SK-N-SH treated with all-trans-retinoic acid at 6 μM for 48 hours (cell line): Measurements from ENCODE around the gene SLMAP.

Source experiments
- ATAC-seq: fragments of 200-7000 bp; cut with Tn5 transposase; 3 replicates; pipeline ENCODE4 v1.9.1; 2020; ENCODE audit warnings: mild to moderate bottlenecking, moderate library complexity
- ARNTL ChIP-seq: fragments of 450-650 bp; formaldehyde crosslinking; IDR thresholded peaks from 2 replicates; pipeline ENCODE4 v1.5.0; 2020; ENCODE audit warnings: low read depth, mild to moderate bottlenecking, moderate library complexity, borderline replicate concordance
- BACH2 ChIP-seq: fragments of 250-450 bp; sonication (Bioruptor Pico); IDR thresholded peaks from 2 replicates; pipeline ENCODE4 v1.9.0; 2021; ENCODE audit warnings: mild to moderate bottlenecking, borderline replicate concordance
- CREB5 ChIP-seq: fragments of 250-450 bp; sonication (Bioruptor Pico); IDR thresholded peaks from 2 replicates; pipeline ENCODE4 v1.5.1; 2020; ENCODE audit warnings: low read depth, mild to moderate bottlenecking, moderate library complexity
- CSDC2 ChIP-seq: fragments of 250-450 bp; sonication (Bioruptor Pico); IDR thresholded peaks from 2 replicates; pipeline ENCODE4 v1.5.0; 2020; ENCODE audit warnings: mild to moderate bottlenecking, moderate library complexity
- CSRNP3 ChIP-seq: fragments of 250-450 bp; sonication (Bioruptor Pico); IDR thresholded peaks from 2 replicates; pipeline ENCODE4 v1.5.1; 2021; ENCODE audit warnings: mild to moderate bottlenecking, moderate library complexity
- ISL1 ChIP-seq: fragments of 250-450 bp; sonication (Bioruptor Pico); IDR thresholded peaks from 2 replicates; pipeline ENCODE4 v2.1.2; 2022; ENCODE audit warnings: mild to moderate bottlenecking, moderate library complexity
- OSR1 ChIP-seq: fragments of 250-450 bp; sonication (Bioruptor Pico); IDR thresholded peaks from 2 replicates; pipeline ENCODE4 v1.8.0; 2022; ENCODE audit warnings: moderate library complexity, mild to moderate bottlenecking, inconsistent platforms
- PATZ1 ChIP-seq: fragments of 250-450 bp; sonication (Bioruptor Pico); IDR thresholded peaks from 2 replicates; pipeline ENCODE4 v1.8.0; 2020; ENCODE audit warnings: mild to moderate bottlenecking, moderate library complexity, borderline replicate concordance
- POU6F1 ChIP-seq: fragments of 250-450 bp; sonication (Bioruptor Pico); IDR thresholded peaks from 2 replicates; pipeline ENCODE4 v1.8.0; 2021; ENCODE audit warnings: low read depth, mild to moderate bottlenecking, moderate library complexity, borderline replicate concordance
- PPARA ChIP-seq: fragments of 250-450 bp; sonication (Bioruptor Pico); IDR thresholded peaks from 2 replicates; pipeline ENCODE4 v1.5.0; 2020; ENCODE audit warnings: mild to moderate bottlenecking, borderline replicate concordance
- SNAI2 ChIP-seq: fragments of 250-450 bp; sonication (Bioruptor Pico); IDR thresholded peaks from 2 replicates; pipeline ENCODE4 v1.5.0; 2020; ENCODE audit warnings: mild to moderate bottlenecking, moderate library complexity
- TCF4 ChIP-seq: fragments of 250-450 bp; sonication (Bioruptor Pico); IDR thresholded peaks from 2 replicates; pipeline ENCODE4 v1.8.0; 2021; ENCODE audit warnings: mild to moderate bottlenecking, moderate library complexity, borderline replicate concordance
- TOX ChIP-seq: fragments of 250-450 bp; sonication (Bioruptor Pico); IDR thresholded peaks from 2 replicates; pipeline ENCODE4 v1.8.0; 2021; ENCODE audit warnings: mild to moderate bottlenecking, moderate library complexity, borderline replicate concordance
- TSHZ2 ChIP-seq: fragments of 250-450 bp; sonication (Bioruptor Pico); IDR thresholded peaks from 2 replicates; pipeline ENCODE4 v1.5.0; 2020; ENCODE audit warnings: mild to moderate bottlenecking, moderate library complexity
- ZC3H10 ChIP-seq: fragments of 250-450 bp; sonication (Bioruptor Pico); IDR thresholded peaks from 2 replicates; pipeline ENCODE4 v1.5.1; 2021; ENCODE audit warnings: mild to moderate bottlenecking, moderate library complexity
- ZFP30 ChIP-seq: fragments of 450-650 bp; formaldehyde crosslinking; IDR thresholded peaks from 2 replicates; pipeline ENCODE4 v1.5.0; 2022; ENCODE audit warnings: mild to moderate bottlenecking, moderate library complexity
- ZNF565 ChIP-seq: fragments of 450-650 bp; formaldehyde crosslinking; conservative IDR thresholded peaks from 2 replicates; pipeline ENCODE4 v1.5.0; 2020; ENCODE audit warnings: low read depth, mild to moderate bottlenecking, moderate library complexity
- ZNF70 ChIP-seq: fragments of 450-650 bp; formaldehyde crosslinking; IDR thresholded peaks from 2 replicates; pipeline ENCODE4 v1.5.0; 2020; ENCODE audit warnings: mild to moderate bottlenecking, moderate library complexity
- ZNF8 ChIP-seq: fragments of 450-650 bp; formaldehyde crosslinking; IDR thresholded peaks from 2 replicates; pipeline ENCODE4 v1.5.0; 2020; ENCODE audit warnings: mild to moderate bottlenecking, moderate library complexity

The SLMAP gene

GRCh38 chr3:57903124-57903890, 147.2 kb downstream of the SLMAP start:
- ATAC-seq = no peak
- no peak for TF ChIP-seq SNAI2 (CRISPR knock-in tag)
- TF ChIP-seq PATZ1 (CRISPR knock-in tag) = no peak
- TF ChIP-seq PPARA (CRISPR knock-in tag) = no peak
- no peak for TF ChIP-seq ZNF565 (CRISPR knock-in tag)
- no peak for TF ChIP-seq TCF4 (CRISPR knock-in tag)
- TF ChIP-seq ZNF70 (CRISPR knock-in tag) = no peak
- TF ChIP-seq ZFP30 (CRISPR knock-in tag) = no peak
- no peak for TF ChIP-seq CREB5
- no peak for TF ChIP-seq ISL1 (CRISPR knock-in tag)
- no peak for TF ChIP-seq ZNF8 (CRISPR knock-in tag)
- no peak for TF ChIP-seq OSR1 (CRISPR knock-in tag)
- TF ChIP-seq TSHZ2 = no peak
- TF ChIP-seq CSRNP3 (CRISPR knock-in tag) = no peak
- no peak for TF ChIP-seq ARNTL
- TF ChIP-seq POU6F1 (CRISPR knock-in tag) = no peak
- TF ChIP-seq CSDC2 = no peak
- TF ChIP-seq, all 23 proteins: peak for 0

- ATAC-seq = peak; percentile 68
- TF ChIP-seq ZC3H10 (CRISPR knock-in tag) (no peak), TOX (CRISPR knock-in tag) (no peak)
Observed at GRCh38 chr3:57910990-57911389, 154.9 kb downstream of the SLMAP start.

- no peak for TF ChIP-seq BACH2 (CRISPR knock-in tag)
- no peak for TF ChIP-seq ZC3H10 (CRISPR knock-in tag)
- TF ChIP-seq OSR1 (CRISPR knock-in tag) = no peak
- no peak for TF ChIP-seq TCF4 (CRISPR knock-in tag)
- TF ChIP-seq CSRNP3 (CRISPR knock-in tag) = no peak
- ATAC-seq = no peak; the same call in 2 of the 3 replicates
Observed at GRCh38 chr3:57911593-57911992, 155.5 kb downstream of the SLMAP start.
